Neural cell (in vitro differentiated cells): ENCODE measurements around the gene CABP7.

Source experiments
- EP300 ChIP-seq: fragments of 450-650 bp; conservative IDR thresholded peaks from 2 replicates; pipeline ENCODE4 v1.6.1; 2014; ENCODE audit warnings: antibody characterized with exemption, mild to moderate bottlenecking, moderate library complexity; ENCODE audit not compliant: poor library complexity, severe bottlenecking
- EZH2 ChIP-seq: fragments of 200-600, 300-800 bp; shearing (Covaris generic), sonication (generic); IDR thresholded peaks from 2 replicates; pipeline ENCODE4 v1.6.1; 2014; ENCODE audit warnings: antibody characterized with exemption, low read length, borderline replicate concordance, mild to moderate bottlenecking; ENCODE audit not compliant: insufficient read depth, poor library complexity, severe bottlenecking
- POLR2AphosphoS5 ChIP-seq: IDR thresholded peaks from 2 replicates; pipeline ENCODE4 v1.6.1; 2012
- RAD21 ChIP-seq: fragments of 450-650 bp; conservative IDR thresholded peaks from 2 replicates; pipeline ENCODE4 v1.6.1; 2014; ENCODE audit warnings: antibody characterized with exemption, mild to moderate bottlenecking, moderate library complexity
- TAF1 ChIP-seq: IDR thresholded peaks from 2 replicates; pipeline ENCODE4 v1.6.1; 2012; ENCODE audit warnings: low read depth
- TF ChIP-seq, protein P1 (sequence below): fragments of 450-650 bp; IDR thresholded peaks from 2 replicates; pipeline ENCODE4 v1.5.1; 2014; ENCODE audit warnings: antibody characterized with exemption, mild to moderate bottlenecking, moderate library complexity; ENCODE audit not compliant: poor library complexity, severe bottlenecking
- TF ChIP-seq, protein P2 (sequence below): IDR thresholded peaks from 2 replicates; pipeline ENCODE4 v1.6.1; 2012; ENCODE audit warnings: borderline replicate concordance

DNA sequence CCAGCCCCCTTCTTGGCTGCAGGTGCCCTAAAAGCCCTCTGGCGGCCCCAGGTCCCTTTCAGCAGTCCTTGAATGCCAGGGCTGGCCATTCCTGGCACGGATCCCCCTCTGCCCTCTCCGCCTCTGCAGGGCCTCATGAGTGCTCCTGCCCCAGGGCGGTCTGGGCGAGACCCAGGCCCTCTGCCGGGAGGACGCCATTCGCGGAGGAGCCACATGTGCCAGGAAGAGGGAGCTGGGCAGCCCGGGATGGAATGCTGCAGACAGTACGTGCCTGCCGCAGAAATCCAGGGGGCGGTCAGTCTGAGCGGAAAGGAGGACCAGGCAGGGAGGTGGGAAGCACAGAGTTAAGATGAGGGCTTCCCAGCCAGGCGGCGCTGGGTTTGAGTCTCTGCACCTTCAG lies 2.8 kb downstream of the CABP7 start:
- TF ChIP-seq EP300 (no peak), TAF1 (no peak), EZH2 (no peak), POLR2AphosphoS5 (no peak), RAD21 (no peak)
- TF ChIP-seq, protein P1, sequence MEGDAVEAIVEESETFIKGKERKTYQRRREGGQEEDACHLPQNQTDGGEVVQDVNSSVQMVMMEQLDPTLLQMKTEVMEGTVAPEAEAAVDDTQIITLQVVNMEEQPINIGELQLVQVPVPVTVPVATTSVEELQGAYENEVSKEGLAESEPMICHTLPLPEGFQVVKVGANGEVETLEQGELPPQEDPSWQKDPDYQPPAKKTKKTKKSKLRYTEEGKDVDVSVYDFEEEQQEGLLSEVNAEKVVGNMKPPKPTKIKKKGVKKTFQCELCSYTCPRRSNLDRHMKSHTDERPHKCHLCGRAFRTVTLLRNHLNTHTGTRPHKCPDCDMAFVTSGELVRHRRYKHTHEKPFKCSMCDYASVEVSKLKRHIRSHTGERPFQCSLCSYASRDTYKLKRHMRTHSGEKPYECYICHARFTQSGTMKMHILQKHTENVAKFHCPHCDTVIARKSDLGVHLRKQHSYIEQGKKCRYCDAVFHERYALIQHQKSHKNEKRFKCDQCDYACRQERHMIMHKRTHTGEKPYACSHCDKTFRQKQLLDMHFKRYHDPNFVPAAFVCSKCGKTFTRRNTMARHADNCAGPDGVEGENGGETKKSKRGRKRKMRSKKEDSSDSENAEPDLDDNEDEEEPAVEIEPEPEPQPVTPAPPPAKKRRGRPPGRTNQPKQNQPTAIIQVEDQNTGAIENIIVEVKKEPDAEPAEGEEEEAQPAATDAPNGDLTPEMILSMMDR, result no peak
- TF ChIP-seq, protein P2, sequence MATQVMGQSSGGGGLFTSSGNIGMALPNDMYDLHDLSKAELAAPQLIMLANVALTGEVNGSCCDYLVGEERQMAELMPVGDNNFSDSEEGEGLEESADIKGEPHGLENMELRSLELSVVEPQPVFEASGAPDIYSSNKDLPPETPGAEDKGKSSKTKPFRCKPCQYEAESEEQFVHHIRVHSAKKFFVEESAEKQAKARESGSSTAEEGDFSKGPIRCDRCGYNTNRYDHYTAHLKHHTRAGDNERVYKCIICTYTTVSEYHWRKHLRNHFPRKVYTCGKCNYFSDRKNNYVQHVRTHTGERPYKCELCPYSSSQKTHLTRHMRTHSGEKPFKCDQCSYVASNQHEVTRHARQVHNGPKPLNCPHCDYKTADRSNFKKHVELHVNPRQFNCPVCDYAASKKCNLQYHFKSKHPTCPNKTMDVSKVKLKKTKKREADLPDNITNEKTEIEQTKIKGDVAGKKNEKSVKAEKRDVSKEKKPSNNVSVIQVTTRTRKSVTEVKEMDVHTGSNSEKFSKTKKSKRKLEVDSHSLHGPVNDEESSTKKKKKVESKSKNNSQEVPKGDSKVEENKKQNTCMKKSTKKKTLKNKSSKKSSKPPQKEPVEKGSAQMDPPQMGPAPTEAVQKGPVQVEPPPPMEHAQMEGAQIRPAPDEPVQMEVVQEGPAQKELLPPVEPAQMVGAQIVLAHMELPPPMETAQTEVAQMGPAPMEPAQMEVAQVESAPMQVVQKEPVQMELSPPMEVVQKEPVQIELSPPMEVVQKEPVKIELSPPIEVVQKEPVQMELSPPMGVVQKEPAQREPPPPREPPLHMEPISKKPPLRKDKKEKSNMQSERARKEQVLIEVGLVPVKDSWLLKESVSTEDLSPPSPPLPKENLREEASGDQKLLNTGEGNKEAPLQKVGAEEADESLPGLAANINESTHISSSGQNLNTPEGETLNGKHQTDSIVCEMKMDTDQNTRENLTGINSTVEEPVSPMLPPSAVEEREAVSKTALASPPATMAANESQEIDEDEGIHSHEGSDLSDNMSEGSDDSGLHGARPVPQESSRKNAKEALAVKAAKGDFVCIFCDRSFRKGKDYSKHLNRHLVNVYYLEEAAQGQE, result no peak
